Heart left ventricle (tissue), 16 donors: ENCODE results near the gene CEP170B. TPM values are rescaled to one million over a fixed set of nuclear protein-coding genes. Genes with fewer than 3 reads are reported as not detected.

ENCODE experiments used
- ATAC-seq, 4 donors: fragments of 200-7000 bp; cut with Tn5 transposase; one replicate each; pipeline ENCODE4 v1.9.1; 2020 to 2022; ENCODE audit warnings: moderate library complexity in 4 of 4, mild to moderate bottlenecking in 3 of 4, moderate number of reproducible peaks in 1 of 4
- DNase-seq, 5 donors: peaks; one replicate each; pipeline ENCODE4 v3.0.0-alpha.2; 2020
- H3K27ac ChIP-seq, 12 donors: fragments of 200-600 bp; sonication (generic) in 4 of 12; one replicate each; pipeline versions ENCODE4 v1.5.0 to v1.8.0; 2016 to 2022; ENCODE audit warnings: mild to moderate bottlenecking in 2 of 12
- H3K27me3 ChIP-seq, 9 donors: fragments of 200-600 bp; sonication (generic) in 2 of 9; one replicate each; pipeline versions ENCODE4 v1.5.1 to v1.8.0; 2016 to 2022; ENCODE audit warnings: mild to moderate bottlenecking in 3 of 9
- H3K36me3 ChIP-seq, 9 donors: fragments of 200-600 bp; sonication (generic) in 2 of 9; one replicate each; pipeline versions ENCODE4 v1.5.0 to v1.8.0; 2018 to 2022; ENCODE audit warnings: mild to moderate bottlenecking in 2 of 9
- H3K4me1 ChIP-seq, 12 donors: fragments of 200-600 bp; sonication (generic) in 4 of 12; one replicate each; pipeline versions ENCODE4 v1.5.0 to v1.8.0; 2016 to 2022; ENCODE audit warnings: mild to moderate bottlenecking in 3 of 12
- H3K4me3 ChIP-seq, 12 donors: fragments of 200-600 bp; sonication (generic) in 4 of 12; one replicate each; pipeline versions ENCODE4 v1.5.0 to v1.8.0; 2017 to 2022; ENCODE audit warnings: mild to moderate bottlenecking in 9 of 12, moderate library complexity in 4 of 12
- H3K9me3 ChIP-seq, 12 donors: fragments of 200-600 bp; sonication (generic) in 4 of 12; one replicate each; pipeline versions ENCODE4 v1.5.0 to v1.8.0; 2016 to 2022; ENCODE audit warnings: mild to moderate bottlenecking in 1 of 12
- CTCF ChIP-seq, 12 donors: fragments of 200-600 bp; sonication (generic) in 4 of 12; IDR thresholded peaks; one replicate each; pipeline versions ENCODE4 v1.5.0 to v1.8.0; 2018 to 2022; ENCODE audit warnings: antibody characterized with exemption in 12 of 12, mild to moderate bottlenecking in 5 of 12
- POLR2A ChIP-seq, 2 donors: fragments of 450-650 bp; IDR thresholded peaks; one replicate each; pipeline ENCODE4 v1.6.1; 2017; ENCODE audit warnings: antibody characterized with exemption in 2 of 2, mild to moderate bottlenecking in 2 of 2, moderate library complexity in 2 of 2
- WGBS, 4 donors: extraction: QIAGEN DNeasy Blood & Tissue Kit in 2 of 4; methylation state at CpG; one replicate each; pipeline versions ENCODE4 v1.1.5 to v1.1.7; 2013 to 2018; 5-methylcytosine and 5-hydroxymethylcytosine counted together
- intact Hi-C, 10 donors: fragments of 100-400 bp; cut with DNase I; formaldehyde crosslinking; loops; one replicate each; pipeline versions ENCODE4 v1.11.1 to v1.14.2; 2022
- polyA plus RNA-seq, 2 donors: library from polyadenylated mRNA; stranded (reverse); fragments of 200-250 nt; gene quantifications; one replicate each; pipeline ENCODE4 v1.2.3, GENCODE V29; 2013
- total RNA-seq, 9 donors: library from RNA; depleted of rRNA in 2 of 9; stranded (reverse); fragments of >200 nt in 2 of 9; fragmentation: NEBNext Ultra II Directional in 3 of 9; extraction: Animal tissue kit (Norgen Biotek cat#: 25700) in 3 of 9; gene quantifications; one replicate each; pipeline versions ENCODE4 v1.1.0 to v1.2.4, GENCODE V29; 2016 to 2023
- donor health status: ischemic (EF 13 %, LVEDD 7.1; RV severe dilation, severe dysfunction).
- donor health status: healthy with polysubstance abuse.
- donor health status: DM: no; HTN: yes; CAD: no.
- donor health status: DM: no; HTN: no; CAD: no.
- donor health status: ischemic (EF 25% LVEDD 6.9; RV normal size, moderate dysfunction).
- donor health status: ischemic (EF 25% LVEDD 5.7; RV mildly dilated, moderate dysfunction).
- donor health status: healthy.
- donor health status: DM: yes; HTN: yes; CAD: no.
- donor health status: ischemic (EF 35%, LVEDD 5.7; RV mildly dilated, moderate dysfunction).
- donor health status: nonischemic (EF 11% LVEDD 7.7; RV severe dilation, severe dysfunction).
- donor health status: DM: yes; HTN: yes; CAD: no.
- donor health status: PGD.
- donor health status: ischemic (EF 29% LVEDD 5.4; RV normal size, mild dysfunction).
- donor health status: nonischemic (EF 23%, LVEDD 6.1; RV moderate dilation, normal function).

CEP170B gene
- total and polyA plus RNA-seq, 11 donors = 7.5 to 21.9 (median 12.5) TPM

GRCh38 chr14:104937694-104938365 is 72.8 kb downstream of the CEP170B start:
- ATAC-seq = no peak
- no peak overlapping the region for H3K4me3 ChIP-seq
- peaks cover 0 to 5% (median 4%) of the 10 kb centered on the region in 12 donors for H3K4me1 ChIP-seq
- peaks cover 0 to 13% (median 3%) of the 10 kb centered on the region in 9 donors for H3K27me3 ChIP-seq
- no peaks in the 10 kb centered on the region for H3K9me3 ChIP-seq
- WGBS, 4 donors = 74 to 81% (median 77%) methylated on average over 11 of the region's 11 CpGs
- intact Hi-C loops = no loop called here
- H3K36me3 ChIP-seq = no peaks in the 10 kb centered on the region
- DNase-seq = no peak
- H3K27ac ChIP-seq = no peak overlapping the region
- TF ChIP-seq POLR2A (IDR thresholded peaks at IDR 0.05) (no peak), CTCF (IDR thresholded peaks at IDR 0.05) (no peak)

GRCh38 chr14:104938436-104938835 is 73.4 kb downstream of the CEP170B start:
- intact Hi-C loops = no loop called here
- no peak for ATAC-seq
- no peaks in the 10 kb centered on the region for H3K36me3 ChIP-seq
- no peak for DNase-seq
- 60 to 88% (median 79%) methylated on average over 1 to 2 of the region's 2 CpGs for WGBS, 4 donors
- no peak overlapping the region for H3K4me3 ChIP-seq
- H3K9me3 ChIP-seq = no peaks in the 10 kb centered on the region
- H3K4me1 ChIP-seq = peaks cover 0 to 3% (median 0%) of the 10 kb centered on the region in 12 donors
- no peak overlapping the region for H3K27ac ChIP-seq
- peaks cover 0 to 13% (median 0%) of the 10 kb centered on the region in 9 donors for H3K27me3 ChIP-seq
- TF ChIP-seq CTCF (IDR thresholded peaks at IDR 0.05) = no peak
- TF ChIP-seq POLR2A (IDR thresholded peaks at IDR 0.05) = no peak

GRCh38 chr14:104938960-104939359 is 73.9 kb downstream of the CEP170B start:
- no peak overlapping the region for H3K4me3 ChIP-seq
- H3K4me1 ChIP-seq = peaks cover 0 to 3% (median 0%) of the 10 kb centered on the region in 12 donors
- TF ChIP-seq POLR2A (IDR thresholded peaks at IDR 0.05) = no peak
- no peak for TF ChIP-seq CTCF (IDR thresholded peaks at IDR 0.05)
- ATAC-seq (no peak), DNase-seq (no peak)
- intact Hi-C loops = no loop called here
- peaks cover 0 to 13% (median 0%) of the 10 kb centered on the region in 9 donors for H3K27me3 ChIP-seq
- H3K27ac ChIP-seq = no peak overlapping the region
- no peaks in the 10 kb centered on the region for H3K9me3 ChIP-seq
- no peaks in the 10 kb centered on the region for H3K36me3 ChIP-seq
- 79 to 100% (median 88%) methylated on average over 1 of the region's 1 CpG; no CpG with 5 or more reads in 1 of the 4 donors for WGBS, 4 donors

- peak in 1 of 5 donors; percentile 32 for DNase-seq
- 59 to 72% (median 66%) methylated on average over 11 of the region's 11 CpGs for WGBS, 4 donors
- H3K27me3 ChIP-seq = peaks cover 0 to 7% (median 0%) of the 10 kb centered on the region in 9 donors
- intact Hi-C loops = no loop called here
- no peak for TF ChIP-seq POLR2A (IDR thresholded peaks at IDR 0.05)
- no peak for TF ChIP-seq CTCF (IDR thresholded peaks at IDR 0.05)
- H3K9me3 ChIP-seq = no peaks in the 10 kb centered on the region
- no peaks in the 10 kb centered on the region for H3K36me3 ChIP-seq
- no peak overlapping the region for H3K4me3 ChIP-seq
- H3K4me1 ChIP-seq = peaks cover 0 to 3% (median 0%) of the 10 kb centered on the region in 12 donors
- no peak overlapping the region for H3K27ac ChIP-seq
- no peak for ATAC-seq
Measured at GRCh38 chr14:104939666-104940410, 74.8 kb downstream of the CEP170B start.
